OCI-LY7 (cell line): ENCODE measurements around the gene FAM174B.

Source experiments
- EZH2phosphoT487 ChIP-seq: fragments of 200-600 bp; sonication (generic); IDR thresholded peaks from 2 replicates; pipeline ENCODE4 v1.6.1; 2018; ENCODE audit warnings: low read depth, borderline replicate concordance, mild to moderate bottlenecking, mixed run types, antibody characterized with exemption, low read length, moderate library complexity, mixed read lengths
- TF ChIP-seq, protein P1 (sequence below): fragments of 200-600 bp; sonication (generic); conservative IDR thresholded peaks from 2 replicates; pipeline ENCODE4 v1.5.1; 2014; ENCODE audit warnings: mild to moderate bottlenecking, antibody characterized with exemption, low read length, moderate library complexity, mixed read lengths

DNA sequence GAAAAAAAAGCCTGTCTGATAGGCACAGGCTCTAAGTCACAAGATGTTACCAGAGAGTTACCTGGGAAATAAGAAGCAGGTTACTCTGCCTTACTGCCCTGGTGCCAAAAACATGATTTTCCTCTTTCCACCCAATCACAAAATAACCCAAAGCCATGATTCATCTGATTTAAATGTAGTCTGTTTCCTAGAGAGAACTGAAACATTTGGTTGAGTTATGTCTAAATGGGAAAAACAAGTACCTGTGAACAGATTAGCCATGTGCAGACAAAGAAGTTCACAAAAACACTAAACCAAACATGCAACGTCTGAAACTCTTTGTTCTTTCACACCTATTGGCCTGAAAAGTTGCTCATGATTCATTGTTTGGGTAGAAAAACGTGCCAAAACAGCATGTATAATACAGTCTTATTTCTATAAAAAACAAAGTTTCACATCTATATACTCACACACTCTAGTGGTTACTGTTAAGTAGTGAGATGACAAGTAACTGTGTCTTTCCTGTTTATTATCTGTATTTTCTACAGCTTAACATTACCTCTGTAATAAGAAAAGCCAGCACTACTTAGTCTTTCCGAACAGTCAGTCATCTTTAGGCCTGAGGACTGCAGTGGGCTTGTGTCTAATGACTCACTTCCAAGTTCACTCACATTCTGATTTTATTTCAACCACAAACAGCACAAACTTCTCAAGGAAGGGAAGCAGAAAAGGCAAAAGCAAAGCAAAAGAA lies 30.2 kb downstream of the FAM174B start:
- no peak for TF ChIP-seq EZH2phosphoT487
- TF ChIP-seq, protein P1, sequence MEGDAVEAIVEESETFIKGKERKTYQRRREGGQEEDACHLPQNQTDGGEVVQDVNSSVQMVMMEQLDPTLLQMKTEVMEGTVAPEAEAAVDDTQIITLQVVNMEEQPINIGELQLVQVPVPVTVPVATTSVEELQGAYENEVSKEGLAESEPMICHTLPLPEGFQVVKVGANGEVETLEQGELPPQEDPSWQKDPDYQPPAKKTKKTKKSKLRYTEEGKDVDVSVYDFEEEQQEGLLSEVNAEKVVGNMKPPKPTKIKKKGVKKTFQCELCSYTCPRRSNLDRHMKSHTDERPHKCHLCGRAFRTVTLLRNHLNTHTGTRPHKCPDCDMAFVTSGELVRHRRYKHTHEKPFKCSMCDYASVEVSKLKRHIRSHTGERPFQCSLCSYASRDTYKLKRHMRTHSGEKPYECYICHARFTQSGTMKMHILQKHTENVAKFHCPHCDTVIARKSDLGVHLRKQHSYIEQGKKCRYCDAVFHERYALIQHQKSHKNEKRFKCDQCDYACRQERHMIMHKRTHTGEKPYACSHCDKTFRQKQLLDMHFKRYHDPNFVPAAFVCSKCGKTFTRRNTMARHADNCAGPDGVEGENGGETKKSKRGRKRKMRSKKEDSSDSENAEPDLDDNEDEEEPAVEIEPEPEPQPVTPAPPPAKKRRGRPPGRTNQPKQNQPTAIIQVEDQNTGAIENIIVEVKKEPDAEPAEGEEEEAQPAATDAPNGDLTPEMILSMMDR = no peak
